DOHH2 (cell line): ENCODE measurements around the gene AURKB.

ENCODE experiments used
- H3F3A ChIP-seq: fragments of 200-600 bp; sonication (generic), shearing (Covaris generic); 2 replicates; pipeline ENCODE4 v1.6.0; 2016; ENCODE audit warnings: antibody characterized with exemption, mild to moderate bottlenecking; ENCODE audit not compliant: control insufficient read depth, insufficient read depth
- H3K27ac ChIP-seq: fragments of 200-600 bp; sonication (generic); 2 replicates; pipeline ENCODE4 v1.5.1; 2014; ENCODE audit warnings: low read depth, mild to moderate bottlenecking, low read length, moderate library complexity
- H3K27me3 ChIP-seq: fragments of 200-600 bp; sonication (generic); 2 replicates; pipeline ENCODE4 v1.6.1; 2014; ENCODE audit warnings: mild to moderate bottlenecking, low read length, mixed read lengths; ENCODE audit not compliant: control insufficient read depth
- H3K36me3 ChIP-seq: fragments of 200-600 bp; sonication (generic); 2 replicates; pipeline ENCODE4 v1.6.1; 2014; ENCODE audit warnings: mild to moderate bottlenecking, low read length, moderate library complexity, mixed read lengths; ENCODE audit not compliant: control insufficient read depth
- H3K4me1 ChIP-seq: fragments of 200-600 bp; sonication (generic); 2 replicates; pipeline ENCODE4 v1.6.1; 2014; ENCODE audit warnings: mild to moderate bottlenecking, low read length, mixed read lengths; ENCODE audit not compliant: control insufficient read depth
- H3K4me2 ChIP-seq: fragments of 200-600 bp; sonication (generic); 2 replicates; pipeline ENCODE4 v1.6.0; 2014; ENCODE audit warnings: mild to moderate bottlenecking, low read length, moderate library complexity
- H3K4me3 ChIP-seq: fragments of 200-600 bp; sonication (generic); 2 replicates; pipeline ENCODE4 v1.5.1; 2014; ENCODE audit warnings: mild to moderate bottlenecking, low read length, mixed read lengths
- H3K79me2 ChIP-seq: fragments of 200-600 bp; sonication (generic); 2 replicates; pipeline ENCODE4 v1.6.1; 2014; ENCODE audit warnings: mild to moderate bottlenecking, low read length, mixed read lengths; ENCODE audit not compliant: control insufficient read depth
- H3K9me2 ChIP-seq: fragments of 200-600 bp; sonication (generic); replicated peaks from 2 replicates; pipeline ENCODE4 v1.6.1; 2014; ENCODE audit warnings: mild to moderate bottlenecking, low read length, mixed read lengths; ENCODE audit not compliant: control insufficient read depth
- H3K9me3 ChIP-seq: fragments of 200-600 bp; sonication (generic); 2 replicates; pipeline ENCODE4 v1.6.1; 2014; ENCODE audit warnings: antibody characterized with exemption, low read length, mixed read lengths; ENCODE audit not compliant: control insufficient read depth, insufficient read depth
- H4K20me1 ChIP-seq: fragments of 200-600 bp; sonication (generic); 2 replicates; pipeline ENCODE4 v1.6.0; 2014; ENCODE audit warnings: low read depth, mild to moderate bottlenecking, antibody characterized with exemption, low read length, moderate library complexity; ENCODE audit not compliant: control insufficient read depth, insufficient read depth
- CTCF ChIP-seq: fragments of 200-600 bp; sonication (generic); IDR thresholded peaks from one replicate; pipeline ENCODE4 v1.5.1; 2014; ENCODE audit warnings: antibody characterized with exemption, mild to moderate bottlenecking, low read depth, low read length; ENCODE audit not compliant: poor library complexity, severe bottlenecking
- EZH2phosphoT487 ChIP-seq: fragments of 200-600 bp; sonication (generic); IDR thresholded peaks from 2 replicates; pipeline ENCODE4 v1.6.1; 2017; ENCODE audit warnings: borderline replicate concordance, mild to moderate bottlenecking, antibody characterized with exemption, low read length, moderate library complexity, mixed read lengths

AURKB gene

DNA sequence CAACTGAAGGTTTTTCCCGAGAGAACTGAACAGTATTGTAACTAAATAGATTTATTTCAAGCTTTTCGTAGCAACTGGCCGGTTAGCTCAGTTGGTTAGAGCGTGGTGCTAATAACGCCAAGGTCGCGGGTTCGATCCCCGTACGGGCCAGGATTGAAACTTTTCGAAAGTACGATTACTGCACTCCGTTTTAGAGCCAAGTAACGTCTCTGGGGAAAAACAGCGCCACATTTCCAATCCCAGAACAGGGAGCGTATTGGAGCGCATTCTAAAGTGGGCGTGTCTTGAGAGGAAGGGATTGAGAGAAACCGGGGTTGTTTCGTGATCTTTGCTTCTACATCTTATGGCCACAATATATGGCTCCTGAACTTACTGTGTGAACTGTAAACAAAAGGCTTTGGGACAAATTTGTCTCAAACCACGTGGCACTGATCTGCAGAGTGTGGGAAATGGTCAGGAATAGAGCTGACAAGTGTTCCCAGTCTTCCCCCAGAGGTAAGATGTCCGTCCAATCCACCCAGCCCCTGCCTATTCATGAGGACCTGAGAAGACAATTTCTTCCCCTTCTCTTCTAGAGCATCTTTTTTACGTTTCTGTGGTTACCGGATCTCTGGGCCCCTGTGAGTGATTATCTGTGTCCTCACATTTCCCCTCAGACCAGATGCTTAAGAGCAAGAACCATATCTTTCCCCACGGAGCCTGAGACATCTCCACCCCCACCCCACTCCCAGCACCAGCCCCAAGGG is 22.7 kb downstream of the AURKB start:
- Histone ChIP-seq H3K9me3 (no peaks in the 10 kb centered on the region), H3K4me3 (peak overlapping the region; percentile 95), H3F3A (peaks cover 32% of the 10 kb centered on the region), H4K20me1 (0 out of 2 replicates have a peak, but pooled peaks cover 6% of the 10 kb centered on the region), H3K27me3 (0 out of 2 replicates have a peak, but pooled peaks cover 6% of the 10 kb centered on the region), H3K36me3 (no peaks in the 10 kb centered on the region; the same call in 1 of the 2 replicates), H3K4me2 (peak overlapping the region; percentile 86), H3K9me2 (no peaks in the 10 kb centered on the region), H3K27ac (peak overlapping the region; percentile 84), H3K79me2 (peaks cover 21% of the 10 kb centered on the region), H3K4me1 (peaks cover 47% of the 10 kb centered on the region)
- TF ChIP-seq CTCF: no peak
- no peak for TF ChIP-seq EZH2phosphoT487

- Histone ChIP-seq H3K4me1 (peaks cover 40% of the 10 kb centered on the region), H3K4me3 (peak overlapping the region; percentile 95), H3K4me2 (peak overlapping the region; percentile 86), H3K9me3 (no peaks in the 10 kb centered on the region), H3F3A (peaks cover 32% of the 10 kb centered on the region), H3K27me3 (0 out of 2 replicates have a peak, but pooled peaks cover 6% of the 10 kb centered on the region), H3K9me2 (no peaks in the 10 kb centered on the region), H3K79me2 (peaks cover 21% of the 10 kb centered on the region), H4K20me1 (0 out of 2 replicates have a peak, but pooled peaks cover 6% of the 10 kb centered on the region), H3K27ac (peak overlapping the region; percentile 84), H3K36me3 (no peaks in the 10 kb centered on the region; the same call in 1 of the 2 replicates)
- no peak for TF ChIP-seq CTCF
- no peak for TF ChIP-seq EZH2phosphoT487
These were observed 23.4 kb downstream of the AURKB start for GRCh38 chr17:8186787-8187516.

DNA sequence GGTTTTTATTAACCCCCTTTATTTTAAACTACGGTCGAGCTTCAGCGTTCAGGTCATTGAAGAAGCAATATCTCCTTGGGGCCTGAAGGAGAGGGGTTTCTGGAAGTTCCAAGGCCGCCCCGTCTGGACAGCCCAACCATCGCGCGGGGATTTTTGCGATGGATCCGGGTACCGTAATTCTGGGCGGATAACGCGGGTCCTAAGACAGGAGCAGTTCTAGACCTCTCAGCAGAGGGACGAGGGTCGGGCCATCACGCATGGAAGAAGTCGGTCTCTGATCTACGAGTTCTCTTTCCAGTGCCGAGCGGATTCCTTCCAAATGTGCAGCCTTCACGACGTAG is 24.0 kb downstream of the AURKB start:
- Histone ChIP-seq H3K4me2 (peak overlapping the region; percentile 86), H3K27me3 (0 out of 2 replicates have a peak, but pooled peaks cover 6% of the 10 kb centered on the region), H3F3A (peaks cover 27% of the 10 kb centered on the region), H4K20me1 (0 out of 2 replicates have a peak, but pooled peaks cover 6% of the 10 kb centered on the region), H3K79me2 (peaks cover 21% of the 10 kb centered on the region), H3K27ac (peak overlapping the region; percentile 84), H3K4me3 (peak overlapping the region; percentile 95), H3K9me3 (no peaks in the 10 kb centered on the region), H3K4me1 (peaks cover 35% of the 10 kb centered on the region), H3K36me3 (no peaks in the 10 kb centered on the region; the same call in 1 of the 2 replicates), H3K9me2 (no peaks in the 10 kb centered on the region)
- TF ChIP-seq EZH2phosphoT487 (no peak), CTCF (peak; percentile 45)
